ENCODE results near the gene ECI2. TPM values are rescaled to one million over a fixed set of nuclear protein-coding genes. Genes with fewer than 3 reads are reported as not detected.
A peak's percentile ranks its signal among the peaks of the same experiment; 100 is the strongest.

ECI2 gene
- total and polyA plus RNA-seq, 8 donors: 26.8 to 79.6 (median 49.6) TPM

DNA sequence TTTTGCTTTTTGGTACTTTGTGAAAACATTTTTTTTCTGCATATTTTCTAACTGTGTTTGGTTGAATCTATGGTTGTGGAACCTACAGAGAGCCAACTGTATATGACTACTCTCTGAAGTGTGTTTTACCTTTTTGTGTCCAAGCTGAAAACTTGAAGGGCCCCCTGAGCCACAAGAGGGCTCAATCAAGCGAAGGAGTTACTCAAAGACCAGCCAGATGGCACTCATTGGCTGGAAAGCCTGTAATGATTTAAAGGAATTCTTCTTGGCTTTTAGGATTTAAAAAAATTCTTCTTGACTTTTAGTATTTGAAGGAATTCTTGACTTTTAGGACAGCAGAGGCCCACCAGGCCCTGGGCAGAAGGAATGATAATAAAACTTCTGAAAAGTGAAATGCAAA, 27.0 kb upstream of the ECI2 start:
- Histone ChIP-seq H3K4me3 (no peak overlapping the region), H3K27ac (no peak overlapping the region), H3K9me3 (no peaks in the 10 kb centered on the region), H3K27me3 (no peaks in the 10 kb centered on the region), H3K4me1 (no peaks in the 10 kb centered on the region), H3K36me3 (no peaks in the 10 kb centered on the region)
- WGBS, 2 donors: 92 to 97% methylated on average over 1 of the region's 1 CpG
- FAIRE-seq (no peak), DNase-seq (no peak), ATAC-seq (no peak)
- TF ChIP-seq, protein P1, sequence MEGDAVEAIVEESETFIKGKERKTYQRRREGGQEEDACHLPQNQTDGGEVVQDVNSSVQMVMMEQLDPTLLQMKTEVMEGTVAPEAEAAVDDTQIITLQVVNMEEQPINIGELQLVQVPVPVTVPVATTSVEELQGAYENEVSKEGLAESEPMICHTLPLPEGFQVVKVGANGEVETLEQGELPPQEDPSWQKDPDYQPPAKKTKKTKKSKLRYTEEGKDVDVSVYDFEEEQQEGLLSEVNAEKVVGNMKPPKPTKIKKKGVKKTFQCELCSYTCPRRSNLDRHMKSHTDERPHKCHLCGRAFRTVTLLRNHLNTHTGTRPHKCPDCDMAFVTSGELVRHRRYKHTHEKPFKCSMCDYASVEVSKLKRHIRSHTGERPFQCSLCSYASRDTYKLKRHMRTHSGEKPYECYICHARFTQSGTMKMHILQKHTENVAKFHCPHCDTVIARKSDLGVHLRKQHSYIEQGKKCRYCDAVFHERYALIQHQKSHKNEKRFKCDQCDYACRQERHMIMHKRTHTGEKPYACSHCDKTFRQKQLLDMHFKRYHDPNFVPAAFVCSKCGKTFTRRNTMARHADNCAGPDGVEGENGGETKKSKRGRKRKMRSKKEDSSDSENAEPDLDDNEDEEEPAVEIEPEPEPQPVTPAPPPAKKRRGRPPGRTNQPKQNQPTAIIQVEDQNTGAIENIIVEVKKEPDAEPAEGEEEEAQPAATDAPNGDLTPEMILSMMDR (IDR thresholded peaks at IDR 0.05): no peak
- intact Hi-C loops (cut with DNase I): no loop called here

DNA sequence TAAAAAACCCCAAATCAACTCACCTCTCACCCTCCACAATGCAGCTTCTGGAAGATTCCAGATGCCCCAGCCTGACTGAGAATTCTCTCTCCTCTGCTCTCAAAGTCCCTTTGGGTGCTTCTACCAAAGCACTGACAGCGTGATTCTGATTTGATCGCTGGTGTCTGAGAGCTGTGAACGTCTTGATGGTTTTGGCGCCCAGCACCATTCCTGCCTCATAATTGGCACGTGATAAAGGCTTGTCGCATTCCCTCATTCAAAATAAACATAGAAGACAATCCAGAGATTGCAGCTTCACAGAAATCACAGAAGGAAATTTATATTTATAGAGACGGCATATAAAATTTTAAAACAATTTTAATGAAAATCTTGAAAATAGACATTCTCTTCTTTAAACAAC, 24.1 kb upstream of the ECI2 start:
- H3K9me3 ChIP-seq: no peaks in the 10 kb centered on the region
- no peaks in the 10 kb centered on the region for H3K4me1 ChIP-seq
- H3K27me3 ChIP-seq: no peaks in the 10 kb centered on the region
- 82 to 89% methylated on average over 7 of the region's 7 CpGs for WGBS, 2 donors
- intact Hi-C loops (cut with DNase I): loop anchor here in 2 of 3 donors (5.0 to 10.0 kb wide), 2 partner anchors 105 to 107 kb away; no protein-coding TSS in a partner anchor
- no peak for ATAC-seq
- H3K4me3 ChIP-seq: no peak overlapping the region
- H3K27ac ChIP-seq: no peak overlapping the region
- DNase-seq: no peak
- FAIRE-seq: no peak
- H3K36me3 ChIP-seq: no peaks in the 10 kb centered on the region
- TF ChIP-seq, protein P1 (IDR thresholded peaks at IDR 0.05): no peak

DNA sequence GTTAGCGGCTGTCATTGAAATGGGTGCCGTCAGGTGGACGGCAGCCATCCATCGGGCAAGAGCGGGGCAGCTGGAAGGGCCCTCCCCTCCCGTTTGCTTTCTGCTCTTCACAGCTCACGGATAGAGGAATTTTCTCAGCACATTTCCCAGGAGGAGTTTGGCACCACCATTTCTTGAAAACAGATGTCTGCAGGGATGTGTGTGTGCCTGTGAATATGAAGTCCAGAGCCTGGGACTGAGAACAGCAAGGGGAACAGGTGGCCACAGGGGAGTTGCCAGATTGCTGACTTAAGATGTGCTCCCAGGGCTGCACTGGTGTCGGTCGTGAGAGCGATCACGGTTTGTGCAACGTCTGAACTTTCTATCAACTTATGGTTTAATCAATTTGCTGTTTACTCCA, 22.1 kb upstream of the ECI2 start:
- WGBS, 2 donors: 79 to 80% methylated on average over 12 of the region's 12 CpGs
- FAIRE-seq (no peak), DNase-seq (no peak), ATAC-seq (no peak)
- Histone ChIP-seq H3K27me3 (no peaks in the 10 kb centered on the region), H3K36me3 (no peaks in the 10 kb centered on the region), H3K9me3 (no peaks in the 10 kb centered on the region), H3K4me3 (no peak overlapping the region), H3K27ac (no peak overlapping the region), H3K4me1 (no peaks in the 10 kb centered on the region)
- TF ChIP-seq, protein P1 (IDR thresholded peaks at IDR 0.05): no peak
- intact Hi-C loops (cut with DNase I): loop anchor here in 2 of 3 donors (5.0 to 10.0 kb wide), 2 partner anchors 103 to 105 kb away; no protein-coding TSS in a partner anchor

DNA sequence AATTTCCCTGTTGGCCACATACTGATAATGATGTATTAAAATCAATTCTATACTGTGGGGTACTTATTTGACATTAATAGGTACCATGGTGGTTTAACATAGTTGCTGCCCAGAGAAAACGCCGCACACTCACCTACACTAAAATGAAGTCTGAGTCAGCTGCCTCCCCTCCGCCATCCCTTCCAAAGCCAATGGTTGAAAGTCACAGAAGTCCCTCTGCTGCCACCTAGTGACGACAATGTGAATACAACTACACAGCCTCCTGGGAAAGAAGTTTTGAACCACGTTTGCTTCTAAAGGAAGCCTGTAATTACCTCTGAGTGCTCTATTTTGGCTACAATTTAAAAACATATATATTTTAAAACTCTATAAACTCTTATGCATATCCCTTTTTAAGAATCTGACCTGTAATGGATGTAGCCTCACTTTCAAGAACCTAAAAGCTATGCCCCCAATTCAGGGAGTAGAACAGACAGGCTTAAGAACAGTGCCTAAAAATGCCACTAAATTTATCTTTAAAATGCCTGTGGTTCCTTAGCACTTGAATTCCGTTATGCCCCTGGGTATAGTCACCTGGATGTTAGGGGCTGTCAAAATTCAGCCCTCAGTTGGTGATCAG, 20.6 kb upstream of the ECI2 start:
- DNase-seq: peak in 5 of 6 donors; percentile 53 to 85 (median 68)
- Histone ChIP-seq H3K4me3 (no peak overlapping the region), H3K27me3 (no peaks in the 10 kb centered on the region), H3K36me3 (no peaks in the 10 kb centered on the region), H3K9me3 (no peaks in the 10 kb centered on the region), H3K4me1 (no peaks in the 10 kb centered on the region), H3K27ac (no peak overlapping the region)
- peak; percentile 29 for FAIRE-seq
- TF ChIP-seq, protein P1 (IDR thresholded peaks at IDR 0.05): peak; percentile 68 to 85 (median 78)
- WGBS, 2 donors: 1 to 2% methylated on average over 6 of the region's 6 CpGs
- intact Hi-C loops (cut with DNase I): loop anchor here in 2 of 3 donors (5.0 to 10.0 kb wide), 2 partner anchors 101 to 104 kb away; no protein-coding TSS in a partner anchor
- ATAC-seq: peak; percentile 94 to 100 (median 98)

DNA sequence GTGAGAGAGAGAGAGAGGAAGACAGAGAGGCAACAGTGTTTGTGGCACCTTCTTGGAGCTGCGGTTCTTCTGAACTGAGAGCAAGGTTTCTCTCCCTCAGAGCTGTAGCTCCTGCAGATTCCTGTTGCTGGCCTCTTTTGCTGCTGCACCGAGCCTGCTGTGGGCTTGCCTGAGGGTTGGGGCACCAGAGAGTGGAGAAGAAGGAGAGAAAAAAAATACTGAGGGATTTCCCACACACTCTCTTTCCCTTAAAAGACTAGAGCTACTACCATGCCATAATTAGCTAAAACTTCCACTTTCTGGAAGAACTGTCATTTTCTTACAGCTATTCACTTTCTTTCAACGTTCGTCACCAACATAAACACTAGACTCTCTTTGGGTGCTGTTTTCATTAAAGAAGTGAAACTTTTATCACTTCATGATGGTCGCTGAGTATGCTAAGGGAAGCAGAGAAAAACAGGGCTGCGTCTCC, 18.2 kb upstream of the ECI2 start:
- Histone ChIP-seq H3K4me3 (no peak overlapping the region), H3K9me3 (no peaks in the 10 kb centered on the region), H3K4me1 (no peaks in the 10 kb centered on the region), H3K36me3 (no peaks in the 10 kb centered on the region), H3K27me3 (no peaks in the 10 kb centered on the region), H3K27ac (no peak overlapping the region)
- WGBS, 2 donors: 90 to 98% methylated on average over 6 of the region's 6 CpGs
- FAIRE-seq (no peak), ATAC-seq (no peak), DNase-seq (no peak)
- TF ChIP-seq, protein P1 (IDR thresholded peaks at IDR 0.05): no peak
- intact Hi-C loops (cut with DNase I): loop anchor here in 1 of 3 donors (10.0 kb wide), 1 partner anchor 99 kb away; no protein-coding TSS in a partner anchor
